ENCODE data around the gene CYSLTR2. TPM values are rescaled to one million over a fixed set of nuclear protein-coding genes. Genes with fewer than 3 reads are reported as not detected.

Gene CYSLTR2
- total RNA-seq, 1 donor = not detected

DNA sequence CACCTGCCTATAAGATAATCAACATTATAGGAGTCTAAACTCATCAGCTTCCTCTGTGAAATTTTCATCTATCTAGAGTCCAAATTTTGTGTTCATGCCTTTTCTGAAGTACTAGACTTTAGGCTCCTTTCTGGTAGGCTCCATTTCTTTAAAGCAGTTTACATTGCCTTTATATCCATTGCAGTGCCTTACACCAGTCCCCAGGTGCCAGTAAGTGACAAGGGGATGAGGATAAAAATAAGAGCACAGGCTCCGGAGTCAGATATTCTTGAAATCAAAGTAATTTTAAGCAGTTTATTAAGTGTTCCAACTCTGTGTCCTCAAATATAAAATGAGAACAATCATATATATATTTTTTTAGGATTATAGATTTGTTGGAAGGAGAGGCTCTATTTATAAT is 10.6 kb upstream of the CYSLTR2 start:
- DNase-seq (ENCODE audit: low read depth) = no peak
- TF ChIP-seq, protein P1, sequence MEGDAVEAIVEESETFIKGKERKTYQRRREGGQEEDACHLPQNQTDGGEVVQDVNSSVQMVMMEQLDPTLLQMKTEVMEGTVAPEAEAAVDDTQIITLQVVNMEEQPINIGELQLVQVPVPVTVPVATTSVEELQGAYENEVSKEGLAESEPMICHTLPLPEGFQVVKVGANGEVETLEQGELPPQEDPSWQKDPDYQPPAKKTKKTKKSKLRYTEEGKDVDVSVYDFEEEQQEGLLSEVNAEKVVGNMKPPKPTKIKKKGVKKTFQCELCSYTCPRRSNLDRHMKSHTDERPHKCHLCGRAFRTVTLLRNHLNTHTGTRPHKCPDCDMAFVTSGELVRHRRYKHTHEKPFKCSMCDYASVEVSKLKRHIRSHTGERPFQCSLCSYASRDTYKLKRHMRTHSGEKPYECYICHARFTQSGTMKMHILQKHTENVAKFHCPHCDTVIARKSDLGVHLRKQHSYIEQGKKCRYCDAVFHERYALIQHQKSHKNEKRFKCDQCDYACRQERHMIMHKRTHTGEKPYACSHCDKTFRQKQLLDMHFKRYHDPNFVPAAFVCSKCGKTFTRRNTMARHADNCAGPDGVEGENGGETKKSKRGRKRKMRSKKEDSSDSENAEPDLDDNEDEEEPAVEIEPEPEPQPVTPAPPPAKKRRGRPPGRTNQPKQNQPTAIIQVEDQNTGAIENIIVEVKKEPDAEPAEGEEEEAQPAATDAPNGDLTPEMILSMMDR (IDR thresholded peaks at IDR 0.05; ENCODE audit: insufficient read depth, low read length) = no peak
- no peak overlapping the region for H3K4me3 ChIP-seq (ENCODE audit: low read depth, low read length)

DNA sequence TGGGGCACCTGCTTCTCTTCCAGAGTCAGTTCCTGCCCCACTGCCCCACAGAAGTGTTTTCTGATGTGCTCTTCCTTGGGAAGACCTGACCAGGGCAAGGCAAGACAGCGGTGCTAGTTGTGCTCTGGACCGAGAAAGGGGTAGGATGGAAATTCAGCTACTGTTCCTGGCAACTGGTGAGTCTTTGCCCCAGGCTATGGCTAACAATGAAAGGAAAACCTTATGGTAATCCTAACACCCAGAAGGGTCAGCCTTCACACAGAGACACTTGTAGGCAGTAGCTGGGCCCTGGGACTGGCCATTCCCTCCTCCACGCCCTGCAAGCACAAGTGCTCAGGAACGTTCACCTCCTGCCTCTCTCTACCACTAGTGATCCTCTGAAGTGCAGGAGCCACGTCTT is 9.6 kb upstream of the CYSLTR2 start:
- no peak overlapping the region for H3K4me3 ChIP-seq (ENCODE audit: low read depth, low read length)
- TF ChIP-seq, protein P1 (IDR thresholded peaks at IDR 0.05; ENCODE audit: insufficient read depth, low read length) = no peak
- no peak for DNase-seq (ENCODE audit: low read depth)

DNA sequence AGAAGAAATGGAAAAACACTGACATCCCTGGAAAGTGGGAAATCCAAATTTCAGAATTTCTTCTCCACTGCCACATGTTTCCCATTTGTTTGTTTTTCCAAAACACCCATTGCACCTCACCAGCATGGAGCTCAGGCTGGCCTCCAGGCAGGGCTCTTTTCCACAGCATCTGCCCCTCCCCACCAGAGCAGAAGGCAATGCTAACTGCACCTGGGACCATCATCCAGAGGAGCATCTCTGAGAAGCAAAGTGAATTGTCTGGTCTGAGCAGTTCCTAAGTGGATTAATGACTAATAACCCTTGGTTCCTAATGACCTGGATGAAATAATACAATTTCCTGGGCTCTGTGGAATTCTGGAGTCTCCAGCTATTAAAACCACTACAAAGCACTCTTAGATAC is 8.8 kb upstream of the CYSLTR2 start:
- H3K4me3 ChIP-seq (ENCODE audit: low read depth, low read length) = no peak overlapping the region
- TF ChIP-seq, protein P1 (IDR thresholded peaks at IDR 0.05; ENCODE audit: insufficient read depth, low read length) = no peak
- DNase-seq (ENCODE audit: low read depth) = no peak

DNA sequence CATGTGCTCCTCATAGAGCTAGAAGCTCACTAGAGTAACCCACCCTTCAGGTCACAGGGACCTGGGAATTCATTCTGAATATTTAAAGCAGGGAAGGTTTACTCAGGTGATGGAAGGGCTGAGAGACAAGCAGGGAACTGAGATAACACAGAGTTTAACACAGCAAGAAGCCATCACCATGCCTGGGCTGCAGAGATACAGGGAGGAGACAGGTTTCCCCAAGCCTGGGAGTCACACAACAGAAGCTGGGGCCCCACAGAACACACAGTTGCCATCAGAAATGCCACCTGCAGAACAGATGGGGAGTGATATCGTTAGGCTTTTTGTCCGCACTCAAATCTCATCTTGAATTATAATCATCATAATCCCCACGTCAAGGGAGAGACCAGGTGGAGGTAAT is 7.9 kb upstream of the CYSLTR2 start:
- no peak for DNase-seq (ENCODE audit: low read depth)
- TF ChIP-seq, protein P1 (IDR thresholded peaks at IDR 0.05; ENCODE audit: insufficient read depth, low read length) = no peak
- H3K4me3 ChIP-seq (ENCODE audit: low read depth, low read length) = no peak overlapping the region

DNA sequence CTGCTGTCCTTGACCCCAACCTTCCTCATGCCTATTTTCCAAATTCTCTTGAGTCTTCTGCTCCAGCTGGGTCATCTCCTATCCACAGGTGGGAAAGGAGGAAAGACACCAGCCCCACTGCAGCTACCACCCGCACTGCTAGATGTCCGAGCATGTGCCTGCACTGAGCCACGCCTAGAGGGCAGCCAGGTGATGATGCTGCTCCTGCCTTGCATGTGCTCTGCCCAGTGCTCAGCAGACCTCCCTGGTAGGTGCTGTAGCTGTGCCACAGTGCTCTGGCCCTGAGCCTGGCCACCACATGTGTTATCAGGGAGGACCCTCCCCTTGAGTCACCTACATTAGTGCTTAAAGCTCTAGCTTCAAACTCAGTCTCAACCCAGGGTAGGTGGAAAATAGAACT is 6.9 kb upstream of the CYSLTR2 start:
- no peak for DNase-seq (ENCODE audit: low read depth)
- TF ChIP-seq, protein P1 (IDR thresholded peaks at IDR 0.05; ENCODE audit: insufficient read depth, low read length) = no peak
- no peak overlapping the region for H3K4me3 ChIP-seq (ENCODE audit: low read depth, low read length)

DNA sequence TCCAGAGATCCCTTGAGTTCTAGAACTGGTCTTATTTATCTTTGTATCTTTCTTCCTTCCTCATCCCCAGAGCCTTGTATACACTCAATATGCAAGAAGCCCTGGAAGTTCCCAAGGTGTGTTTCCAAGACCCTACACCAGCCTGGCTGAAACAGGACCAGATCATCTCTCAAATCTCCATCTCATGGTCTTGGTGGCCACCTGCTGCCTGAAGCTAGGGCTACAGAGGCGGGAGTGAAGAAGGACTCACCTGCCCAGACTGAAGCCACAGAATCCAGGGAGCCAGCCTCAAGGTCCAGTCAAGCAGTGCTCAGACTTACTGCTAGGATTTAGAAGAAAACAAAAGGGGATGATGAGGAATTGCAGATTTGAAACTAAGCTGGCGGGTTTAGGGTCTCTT is 6.1 kb upstream of the CYSLTR2 start:
- no peak for DNase-seq (ENCODE audit: low read depth)
- H3K4me3 ChIP-seq (ENCODE audit: low read depth, low read length) = no peak overlapping the region
- TF ChIP-seq, protein P1 (IDR thresholded peaks at IDR 0.05; ENCODE audit: insufficient read depth, low read length) = no peak

DNA sequence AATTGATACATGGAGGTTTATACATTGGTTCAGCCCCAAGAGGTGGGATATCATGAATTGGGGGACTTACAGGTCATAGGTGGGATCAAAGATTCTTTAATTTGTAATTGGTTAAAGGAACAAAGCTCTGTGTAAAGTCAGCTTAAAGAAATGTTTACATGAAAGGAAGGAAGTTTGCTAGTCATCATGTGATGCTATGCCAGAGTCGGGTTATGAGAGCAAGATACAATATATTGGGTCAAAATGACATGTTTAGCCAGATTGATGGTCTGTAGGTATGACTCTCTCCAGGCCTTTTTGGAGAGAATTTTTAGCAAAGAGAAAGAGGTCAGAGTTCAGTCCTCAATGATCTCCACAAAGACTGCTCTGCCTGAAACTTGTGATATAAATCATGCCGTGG is 5.3 kb upstream of the CYSLTR2 start:
- DNase-seq (ENCODE audit: low read depth) = no peak
- H3K4me3 ChIP-seq (ENCODE audit: low read depth, low read length) = no peak overlapping the region
- TF ChIP-seq, protein P1 (IDR thresholded peaks at IDR 0.05; ENCODE audit: insufficient read depth, low read length) = no peak

All from fibroblast of the aortic adventitia (primary cell).